ENCODE results near the gene SP140L. TPM values are rescaled to one million over a fixed set of nuclear protein-coding genes. Genes with fewer than 3 reads are reported as not detected.
"Not testable (repeated sequence)": the region's sequence is repeated elsewhere in the genome, so short reads cannot be mapped to it uniquely, and the experiment has no call there.

The SP140L gene
- polyA plus RNA-seq, 4 donors = 8.9 to 13.5 (median 11.2) TPM

DNA sequence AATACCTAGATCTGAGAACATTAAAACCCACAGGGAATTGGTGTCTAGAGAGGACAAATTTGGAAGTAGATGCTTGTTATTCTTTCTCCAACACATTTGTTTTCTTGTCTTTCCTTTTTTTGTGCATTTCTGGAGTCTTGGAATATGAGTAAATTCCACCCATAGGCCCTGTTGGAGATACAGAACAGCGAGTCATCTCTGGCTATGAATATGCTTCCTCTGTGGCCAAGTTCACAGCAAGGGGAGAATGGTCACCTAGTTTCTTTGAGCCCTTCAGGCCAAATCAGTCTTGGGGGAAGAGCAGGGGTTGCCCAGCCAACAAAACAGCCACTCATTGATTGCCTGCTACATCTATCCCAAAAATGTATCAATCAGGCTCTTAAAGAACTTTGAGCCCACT, 31.3 kb downstream of the SP140L start:
- DNase-seq (ENCODE audit: low read depth in 4 of 4, low spot score in 2 of 4) = no peak

DNA sequence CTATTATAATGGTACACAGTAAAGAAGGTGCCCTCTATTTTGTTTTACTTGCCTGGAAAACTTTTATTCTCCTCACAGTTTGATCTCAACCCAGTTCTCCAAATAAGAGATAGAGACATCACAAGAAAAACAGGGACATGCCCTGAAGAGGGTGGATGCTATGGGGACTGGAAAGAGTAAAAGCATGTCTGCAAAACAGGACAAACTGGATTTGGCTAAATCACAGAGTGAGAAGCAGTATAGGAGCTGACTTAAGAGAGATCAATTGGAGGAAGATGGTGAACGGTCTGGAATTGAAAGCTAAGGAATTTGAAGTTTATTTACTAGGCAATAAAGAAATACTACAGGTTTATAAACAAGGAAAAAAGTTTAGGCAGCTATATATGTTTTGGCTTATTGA, 33.0 kb downstream of the SP140L start:
- DNase-seq (ENCODE audit: low read depth in 4 of 4, low spot score in 2 of 4) = no peak

DNA sequence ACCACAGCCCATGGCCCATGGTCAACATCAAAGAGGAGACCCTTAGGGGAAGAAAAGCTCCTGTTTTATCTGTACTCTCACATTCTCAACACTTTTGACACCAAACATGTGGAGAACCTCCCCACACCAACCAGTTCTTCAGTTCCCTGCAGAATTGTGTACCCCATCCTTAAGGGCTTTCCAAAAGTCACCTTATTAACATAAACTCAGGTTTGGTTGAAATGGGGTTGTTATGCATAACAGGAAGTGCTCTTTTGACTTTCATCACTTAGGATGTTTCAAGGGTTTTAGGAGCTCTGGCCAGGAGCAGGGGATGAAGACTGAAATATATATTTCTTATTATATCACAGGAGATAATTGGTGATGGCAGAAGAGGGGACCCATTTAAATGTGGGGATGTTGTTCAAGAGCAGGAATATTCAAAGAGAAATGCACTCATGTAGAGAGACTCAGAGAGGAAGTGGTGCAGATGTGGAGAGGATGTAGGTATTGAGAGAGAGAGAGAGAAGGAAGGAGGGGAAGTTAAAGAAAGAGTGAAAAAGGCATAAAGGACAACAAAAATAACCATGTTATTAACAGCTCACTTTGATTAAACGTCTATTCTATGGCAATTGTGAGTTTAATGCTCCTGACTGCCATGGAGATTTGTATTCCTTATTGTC, 35.2 kb downstream of the SP140L start:
- no peak for DNase-seq (ENCODE audit: low read depth in 4 of 4, low spot score in 2 of 4)

DNA sequence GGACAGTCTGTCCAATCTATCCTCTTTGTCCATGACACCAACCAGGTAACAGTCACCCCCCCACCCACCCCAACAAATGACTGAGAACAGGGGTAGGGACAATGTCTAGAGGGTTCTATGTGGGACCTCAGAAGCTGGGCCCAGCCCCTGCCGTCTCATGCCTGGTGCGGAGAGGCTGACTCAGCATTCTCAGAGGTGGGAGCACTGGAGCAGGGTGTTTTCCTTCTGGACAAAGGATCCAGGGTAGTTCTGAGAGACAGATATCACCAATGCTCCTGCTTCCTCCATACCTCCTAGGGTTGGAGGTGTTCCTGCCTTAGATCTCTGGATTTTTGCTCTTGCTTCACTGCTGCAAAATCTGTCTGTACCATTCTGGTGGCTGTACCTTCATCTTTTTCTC, 55.1 kb downstream of the SP140L start:
- DNase-seq (ENCODE audit: low read depth in 4 of 4, low spot score in 2 of 4) = no peak

DNA sequence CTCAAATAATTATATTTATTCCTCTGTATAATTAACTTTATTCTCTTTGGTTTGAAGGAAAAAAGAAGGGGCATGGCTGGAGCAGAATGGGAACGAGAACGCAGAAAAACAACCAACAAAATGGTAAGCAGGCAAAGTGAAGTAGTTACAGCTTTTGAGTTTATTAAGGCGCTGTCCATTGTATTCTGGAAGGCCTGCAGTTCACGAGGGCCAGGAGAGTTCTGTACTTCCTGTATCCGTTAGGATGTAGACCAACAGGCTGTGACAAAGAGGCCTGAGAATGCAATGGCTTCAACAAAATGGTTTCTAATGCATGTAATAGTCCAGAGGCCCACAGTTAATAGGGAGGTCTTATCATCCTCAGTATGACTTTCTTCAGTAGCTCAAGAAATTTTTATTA, 56.5 kb downstream of the SP140L start:
- no peak for DNase-seq (ENCODE audit: low read depth in 4 of 4, low spot score in 2 of 4)

DNA sequence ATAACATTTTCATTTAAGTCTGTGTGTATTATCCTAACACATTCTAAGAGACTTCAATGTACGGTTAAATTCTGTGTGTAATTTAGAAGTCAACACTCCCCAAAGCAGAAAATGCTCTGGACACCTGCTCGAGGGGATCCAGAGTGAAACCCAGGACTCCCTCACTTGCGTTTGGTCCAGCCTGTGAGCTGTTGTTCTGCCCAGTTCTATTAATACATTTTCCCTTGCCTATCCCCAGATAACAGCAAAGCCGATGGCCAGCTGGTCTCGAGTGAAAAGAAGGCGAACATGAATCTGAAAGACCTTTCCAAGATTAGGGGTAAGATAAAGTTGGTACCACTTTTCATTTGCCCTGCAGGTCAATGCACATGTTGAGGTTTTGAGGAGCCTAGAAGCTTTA, 58.0 kb downstream of the SP140L start:
- no peak for DNase-seq (ENCODE audit: low read depth in 4 of 4, low spot score in 2 of 4)

DNA sequence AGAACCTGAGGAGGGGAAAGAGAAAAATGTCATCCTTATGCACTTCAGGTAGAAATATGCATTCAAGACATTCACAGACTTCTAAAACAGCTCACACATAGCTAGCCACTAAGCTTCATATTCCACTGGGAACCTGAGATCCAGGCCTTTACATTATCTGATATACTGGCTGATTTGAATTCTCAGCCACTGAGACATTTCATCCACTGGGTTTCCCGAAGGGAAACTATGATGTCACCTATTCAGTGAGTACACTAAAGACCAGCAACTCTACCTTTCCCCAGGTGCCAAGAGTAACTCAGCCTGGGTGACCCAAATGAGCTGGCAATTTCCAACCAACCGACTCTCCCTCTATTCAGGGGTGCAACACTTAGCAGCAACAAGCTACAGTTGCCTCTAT, 67.3 kb downstream of the SP140L start:
- no peak for DNase-seq (ENCODE audit: low read depth in 4 of 4, low spot score in 2 of 4)

DNA sequence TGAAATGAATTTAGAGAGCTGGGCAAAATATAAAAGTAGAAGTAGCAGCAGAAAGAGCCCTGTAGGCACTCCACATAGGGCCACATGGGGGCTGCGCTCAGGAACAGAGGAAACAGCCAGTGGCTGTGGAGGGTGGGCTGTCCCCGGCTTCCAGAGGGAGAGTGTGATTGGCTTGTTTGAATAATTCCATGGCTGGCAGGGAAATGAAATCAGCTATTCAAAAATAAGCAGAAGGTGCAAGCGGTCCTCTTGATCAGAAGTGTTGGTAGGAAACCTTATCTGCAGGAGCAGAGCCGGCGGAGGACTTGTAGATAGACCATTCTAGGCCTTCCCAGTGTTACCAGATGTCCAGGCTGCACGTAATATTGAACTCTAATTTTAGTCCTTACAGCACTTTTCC, 71.7 kb downstream of the SP140L start:
- not testable (repeated sequence) for DNase-seq (ENCODE audit: low read depth in 4 of 4, low spot score in 2 of 4)

DNA sequence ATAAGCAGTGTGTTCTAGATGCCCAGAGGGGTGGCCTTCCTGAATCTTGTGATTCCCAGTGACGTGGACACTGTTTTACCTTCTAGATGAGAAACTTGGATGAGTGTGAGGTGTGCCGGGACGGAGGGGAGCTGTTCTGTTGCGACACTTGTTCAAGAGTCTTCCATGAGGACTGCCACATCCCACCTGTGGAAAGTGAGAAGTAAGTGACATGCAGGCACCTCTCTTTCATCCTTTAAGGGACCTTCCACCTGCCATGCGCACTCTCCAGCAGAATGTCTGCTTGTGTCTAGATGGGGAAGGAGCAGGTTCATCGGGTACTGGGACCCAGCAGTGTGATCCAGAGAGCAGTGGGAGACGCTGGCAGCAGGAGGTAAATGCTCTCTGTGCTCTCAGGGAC, 73.0 kb downstream of the SP140L start:
- no peak for DNase-seq (ENCODE audit: low read depth in 4 of 4, low spot score in 2 of 4)

DNA sequence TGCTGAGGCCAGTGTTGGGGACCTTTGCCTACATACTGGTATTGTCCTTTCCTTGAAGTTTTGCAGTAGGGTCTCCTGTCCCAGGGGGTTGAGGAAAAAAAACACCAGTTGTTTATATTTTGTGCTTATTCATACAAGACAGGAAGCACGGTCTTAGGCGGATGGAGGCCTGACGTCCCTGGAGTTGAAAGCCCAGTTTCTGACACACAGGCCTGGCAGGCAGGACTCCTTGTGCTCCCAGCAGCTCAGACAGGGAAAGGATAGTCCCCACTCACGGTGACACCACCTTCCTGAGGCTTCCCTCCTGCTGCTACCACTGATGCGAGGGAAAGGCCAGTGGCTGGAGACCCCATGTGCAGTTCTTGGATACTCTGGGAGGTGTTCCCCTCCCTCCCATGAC, 73.5 kb downstream of the SP140L start:
- no peak for DNase-seq (ENCODE audit: low read depth in 4 of 4, low spot score in 2 of 4)

DNA sequence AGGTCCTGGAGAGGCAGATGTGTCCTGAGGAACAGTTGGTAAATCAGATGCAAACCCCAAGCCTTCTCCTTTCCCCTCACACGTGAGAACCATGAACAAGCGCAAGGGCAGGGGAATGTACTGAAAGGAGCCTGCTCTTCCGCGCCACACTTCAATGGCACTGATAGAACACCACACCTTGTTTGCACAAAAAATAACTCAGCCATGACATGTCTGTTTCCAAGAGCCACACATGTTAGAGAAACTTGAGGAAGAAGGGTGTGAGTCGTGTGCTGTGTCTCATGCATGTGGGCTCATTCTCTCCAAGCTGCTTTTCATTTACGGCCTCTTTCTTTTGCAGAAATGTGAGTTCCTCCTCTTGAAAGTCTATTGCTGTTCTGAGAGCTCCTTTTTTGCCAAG, 74.0 kb downstream of the SP140L start:
- not testable (repeated sequence) for DNase-seq (ENCODE audit: low read depth in 4 of 4, low spot score in 2 of 4)

DNA sequence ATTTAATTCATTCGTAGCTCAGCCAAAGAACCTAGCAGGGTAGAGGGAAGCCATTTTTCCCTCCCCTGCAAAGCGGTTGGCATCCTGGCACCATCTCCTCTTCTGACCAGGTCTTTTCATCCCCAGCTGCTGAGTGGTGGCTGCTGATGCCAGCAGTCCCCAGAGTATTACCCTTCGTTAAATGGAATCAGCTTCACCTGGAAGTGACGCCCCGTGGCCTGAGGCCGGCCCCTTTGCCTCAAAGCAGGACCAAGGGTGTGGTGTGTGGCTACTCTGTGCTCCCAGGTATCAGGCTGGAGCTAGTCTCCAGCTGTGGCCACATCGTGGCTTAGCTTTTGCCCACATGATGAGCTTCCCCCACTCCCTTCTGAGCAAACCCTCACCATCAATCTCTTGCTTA, 76.8 kb downstream of the SP140L start:
- DNase-seq (ENCODE audit: low read depth in 4 of 4, low spot score in 2 of 4) = no peak

DNA sequence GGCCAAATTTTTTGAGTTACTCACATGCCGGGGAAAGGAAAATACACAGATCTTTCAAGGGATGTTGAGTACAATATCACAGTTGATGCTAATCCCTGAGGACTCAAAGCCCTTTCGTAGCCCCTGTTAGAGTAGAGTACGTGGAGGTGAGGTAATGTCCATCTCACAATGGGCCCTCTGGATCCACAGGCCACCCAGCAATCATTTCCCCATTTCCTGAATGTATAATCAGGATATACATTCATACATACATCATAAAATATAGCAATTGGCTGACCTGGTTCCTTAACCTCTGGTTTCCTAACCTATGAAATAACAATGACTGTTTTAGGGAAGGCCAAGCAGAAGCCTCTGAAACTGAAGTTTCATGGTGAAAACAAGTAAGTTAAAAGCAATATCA, 78.8 kb downstream of the SP140L start:
- DNase-seq (ENCODE audit: low read depth in 4 of 4, low spot score in 2 of 4) = no peak

DNA sequence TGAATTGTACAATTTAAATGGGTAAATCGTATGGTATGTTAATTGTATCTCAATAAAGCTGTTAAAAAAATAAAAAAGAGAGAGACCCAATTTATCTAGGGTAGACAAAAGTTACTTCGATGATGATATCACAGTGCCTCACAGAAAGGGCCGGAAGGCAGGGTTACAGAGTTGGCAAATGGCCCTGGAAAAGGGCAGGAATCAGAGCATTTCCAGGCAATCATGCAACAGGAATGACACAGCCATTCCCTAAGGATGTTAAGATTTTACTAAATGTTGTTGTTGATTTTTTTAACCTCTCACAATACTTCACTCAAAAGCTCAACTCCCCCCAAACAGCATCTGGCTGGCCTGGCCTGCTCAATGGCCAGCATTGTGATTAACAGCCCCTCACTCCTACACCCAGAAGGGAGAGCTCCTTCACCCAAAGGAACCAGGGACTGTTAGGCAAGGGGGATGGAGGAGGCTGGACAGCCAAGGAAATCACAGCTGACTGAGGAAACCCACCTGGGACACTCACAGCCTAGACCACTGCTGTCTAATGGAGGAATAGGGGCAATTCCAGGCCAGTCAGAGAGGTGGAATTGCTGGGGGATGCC, 81.3 kb downstream of the SP140L start:
- DNase-seq (ENCODE audit: low read depth in 4 of 4, low spot score in 2 of 4) = no peak

DNA sequence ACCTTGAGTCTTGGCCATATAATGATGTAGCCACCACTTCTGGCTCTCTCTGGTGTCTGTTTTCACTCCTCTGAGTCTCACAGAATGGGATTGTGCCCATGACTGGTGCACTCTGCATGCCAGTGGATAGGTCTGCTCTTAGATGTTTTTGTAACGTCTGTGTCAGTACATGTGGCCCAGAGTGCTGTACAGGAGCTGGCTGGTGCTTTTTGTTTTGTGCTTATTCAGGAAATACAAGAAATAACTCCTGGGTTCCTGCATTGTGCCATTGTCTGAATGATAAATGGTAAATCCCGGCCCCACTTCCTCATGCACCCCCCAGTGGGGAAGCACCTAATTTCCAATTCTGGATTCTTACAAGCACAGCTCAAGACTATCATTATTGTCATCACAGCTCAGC, 82.3 kb downstream of the SP140L start:
- not testable (repeated sequence) for DNase-seq (ENCODE audit: low read depth in 4 of 4, low spot score in 2 of 4)

DNA sequence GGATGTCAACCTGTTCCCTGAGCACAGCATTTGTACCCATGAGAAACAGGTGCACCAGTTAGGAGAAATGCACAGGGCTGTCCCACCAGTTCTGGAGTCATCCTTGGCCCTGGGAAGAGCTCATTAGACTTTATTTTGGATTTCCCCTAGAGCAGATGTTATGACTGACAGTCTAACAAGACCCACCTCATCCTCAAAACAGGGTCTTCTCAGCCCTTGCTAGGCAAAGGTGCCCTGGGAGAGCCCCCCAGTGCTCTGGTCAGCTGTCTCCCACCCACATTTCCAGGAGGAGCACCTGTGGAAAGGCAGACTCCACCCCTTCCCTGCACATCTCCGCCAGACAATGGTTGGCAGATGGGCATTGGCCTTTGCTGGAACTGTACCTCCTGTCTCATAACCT, 83.3 kb downstream of the SP140L start:
- DNase-seq (ENCODE audit: low read depth in 4 of 4, low spot score in 2 of 4) = no peak

DNA sequence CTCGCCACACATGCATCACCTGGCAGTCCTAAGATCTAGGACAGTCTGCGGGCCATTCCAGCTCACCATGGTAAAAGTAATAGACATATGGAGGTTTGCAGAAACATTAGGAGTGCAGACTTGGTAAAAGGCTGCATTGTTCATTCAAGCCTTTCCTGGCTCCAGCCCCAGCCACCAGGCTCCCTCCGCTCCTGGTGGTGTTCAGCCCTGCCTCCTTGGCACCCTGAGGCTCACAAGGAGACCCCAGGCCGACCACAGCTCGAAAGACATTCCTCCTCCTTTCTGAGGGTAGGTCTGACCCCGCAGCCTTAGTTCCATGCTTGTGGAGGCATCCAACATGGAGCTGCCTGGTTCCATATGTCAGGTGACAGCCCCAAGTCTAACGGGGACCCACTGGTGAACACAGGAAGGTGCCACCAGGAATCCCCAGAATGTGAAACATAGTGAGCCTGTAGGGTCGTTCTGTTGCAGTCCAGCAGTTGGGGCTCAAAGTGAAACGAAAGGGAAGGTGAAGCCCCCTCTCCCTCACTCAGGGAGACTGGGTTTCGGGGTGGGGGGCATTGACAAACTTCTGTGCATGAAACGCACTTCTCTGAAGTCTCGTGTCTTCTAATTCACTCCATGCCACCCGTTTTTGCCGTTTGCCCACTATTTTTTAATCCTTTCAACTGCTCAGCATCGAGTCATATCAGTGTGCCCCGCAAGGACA, 84.0 kb downstream of the SP140L start:
- DNase-seq (ENCODE audit: low read depth in 4 of 4, low spot score in 2 of 4) = no peak

DNA sequence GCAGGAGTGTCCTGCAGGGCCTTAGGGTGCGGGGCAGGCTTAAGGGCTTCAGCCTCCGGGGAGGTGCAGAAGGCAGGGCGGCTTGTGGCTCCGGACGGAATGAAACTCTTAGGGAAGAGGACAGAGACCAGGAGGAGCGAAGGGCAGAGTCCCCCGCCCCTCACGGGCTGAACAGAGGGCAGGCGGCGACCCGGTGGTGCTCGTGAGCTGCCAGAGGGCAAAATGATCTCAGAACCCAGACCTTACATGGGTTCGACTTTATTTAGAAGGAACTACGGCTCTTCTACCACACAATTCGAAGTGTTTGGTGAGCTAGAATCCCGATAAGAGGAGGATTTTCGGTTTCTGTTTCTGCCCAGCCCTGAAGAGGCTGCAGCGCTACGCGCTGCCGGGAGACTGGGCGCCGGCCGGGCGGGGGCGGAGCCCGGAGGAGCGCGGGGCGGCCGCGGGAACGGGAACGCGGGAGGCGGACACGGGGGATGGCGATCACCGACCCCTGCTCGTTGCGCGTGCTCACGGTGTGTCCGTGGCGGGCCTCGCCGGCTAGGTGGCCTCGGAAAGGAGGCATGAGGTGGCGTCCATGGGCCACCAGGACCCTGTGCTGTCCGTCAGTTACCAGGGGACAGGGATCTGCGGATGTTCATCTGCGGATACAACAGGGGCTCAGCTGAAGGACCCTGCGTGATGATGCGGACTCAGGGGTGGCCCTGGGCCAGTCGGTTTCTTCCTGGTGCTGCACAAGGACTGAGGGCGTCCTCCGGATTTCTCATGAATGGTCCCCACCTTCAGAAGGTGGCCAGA, 84.8 kb downstream of the SP140L start:
- DNase-seq (ENCODE audit: low read depth in 4 of 4, low spot score in 2 of 4) = peak in 2 of 4 donors; percentile 33 to 42

DNA sequence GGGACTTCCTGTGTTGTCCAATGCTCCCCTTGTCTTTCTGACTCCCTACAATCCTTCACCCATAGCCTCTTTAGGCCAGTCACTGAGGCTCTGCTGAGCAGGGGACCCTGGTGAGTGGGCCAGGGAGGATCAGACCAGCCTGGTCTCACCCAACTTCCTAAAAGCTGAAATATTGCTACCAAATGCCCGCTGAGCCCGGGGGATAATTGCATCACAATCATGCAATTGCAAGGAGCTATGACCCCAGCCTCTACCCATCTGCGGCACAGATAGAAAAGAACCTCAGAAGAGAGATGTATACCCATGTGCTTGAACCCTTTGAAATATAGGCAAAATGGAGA, 85.3 kb downstream of the SP140L start:
- DNase-seq (ENCODE audit: low read depth in 4 of 4, low spot score in 2 of 4) = no peak

DNA sequence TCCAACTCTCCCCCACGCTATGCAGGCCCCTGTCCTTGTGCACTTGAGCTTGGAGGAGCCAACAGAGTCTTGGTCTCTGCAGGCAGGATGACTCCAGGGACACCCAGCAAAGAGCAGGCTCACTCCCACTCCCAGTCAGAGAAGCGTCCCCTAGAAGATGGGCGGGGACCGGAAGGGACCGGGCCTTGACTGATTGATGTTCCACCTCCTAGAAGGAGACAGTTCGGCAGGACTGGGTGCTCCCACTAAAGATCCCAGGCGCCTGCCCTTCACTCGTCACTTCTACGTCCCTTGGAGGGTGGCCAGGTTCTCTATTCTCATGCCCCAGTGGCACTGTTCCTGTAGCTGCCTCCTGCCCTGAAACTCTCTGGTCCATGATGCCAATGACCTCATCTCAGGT, 85.9 kb downstream of the SP140L start:
- no peak for DNase-seq (ENCODE audit: low read depth in 4 of 4, low spot score in 2 of 4)

DNA sequence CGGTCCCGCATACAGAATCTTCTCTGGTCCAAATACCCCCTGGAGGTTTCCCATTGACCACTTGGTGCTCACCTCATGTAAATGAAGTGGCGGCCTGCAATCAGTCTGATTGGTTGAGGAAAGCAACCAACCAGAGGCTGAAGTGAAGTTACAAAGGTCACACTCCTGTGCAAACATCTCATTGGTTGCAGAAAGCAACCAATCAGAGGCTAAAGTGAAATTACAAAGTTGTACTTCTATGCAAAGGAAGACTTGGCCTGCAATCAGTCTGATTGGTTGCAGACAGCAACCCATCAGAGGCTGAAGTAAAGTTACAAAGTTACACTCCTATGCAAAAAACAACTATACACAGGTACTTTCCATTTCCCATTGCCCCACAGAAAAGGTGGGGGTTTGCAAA, 86.5 kb downstream of the SP140L start:
- DNase-seq (ENCODE audit: low read depth in 4 of 4, low spot score in 2 of 4) = no peak

All from left renal cortex interstitium (tissue), 4 donors.